Adipose tissue (tissue), 3 donors: ENCODE measurements around the gene GABRR3. TPM values are rescaled to one million over a fixed set of nuclear protein-coding genes. Genes with fewer than 3 reads are reported as not detected.

Source experiments
- H3K27ac ChIP-seq: one replicate; pipeline ENCODE4 v1.5.1; 2013; ENCODE audit warnings: low read depth, low read length
- WGBS, 3 donors: extraction: QIAGEN DNeasy Blood & Tissue Kit; methylation state at CpG; one replicate each; pipeline ENCODE4 v1.1.7; 2013; 5-methylcytosine and 5-hydroxymethylcytosine counted together
- polyA plus RNA-seq, 3 donors: library from polyadenylated mRNA; stranded (reverse); fragments of 200-250 nt; gene quantifications; one replicate each; pipeline ENCODE4 v1.2.3, GENCODE V29; 2013
- donor health status: healthy with polysubstance abuse.
- donor health status: Bipolar disorder and iron deficiency.
- donor health status: healthy.

GABRR3 gene
- polyA plus RNA-seq, 3 donors, result not detected

DNA sequence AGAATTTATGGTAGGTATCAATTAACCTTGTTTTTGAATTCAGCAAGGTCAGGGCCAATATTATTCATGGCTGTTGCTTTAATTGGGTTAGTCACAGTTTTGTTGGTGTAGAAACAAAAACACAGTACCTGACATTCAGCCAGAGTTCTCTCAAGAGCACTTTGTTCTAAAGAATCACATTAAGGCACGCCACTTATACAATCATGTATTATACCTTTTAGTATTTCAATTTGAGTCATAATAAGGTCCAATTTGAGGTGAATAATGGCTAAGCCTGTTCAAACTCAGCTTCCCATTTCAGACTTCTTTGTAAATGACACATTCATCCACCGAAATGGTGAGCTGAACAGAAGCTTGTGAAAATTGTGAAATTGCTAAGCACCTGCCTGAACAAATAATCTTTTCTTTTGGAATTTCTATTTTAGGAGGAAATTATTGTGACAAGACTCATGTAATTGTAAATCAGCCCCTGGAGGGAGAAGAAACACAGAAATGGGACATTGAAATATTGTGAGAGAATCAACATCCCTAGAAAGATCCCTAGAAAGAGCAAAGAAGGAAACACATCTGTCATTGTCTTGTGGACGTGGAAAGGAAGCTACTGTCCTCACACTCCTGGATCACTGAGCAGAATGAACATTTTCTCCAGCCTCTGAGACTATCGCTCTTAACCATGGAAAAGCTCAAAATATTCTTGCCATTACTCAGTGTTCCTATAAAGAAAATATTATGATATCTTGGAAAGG, 92.1 kb downstream of the GABRR3 start:
- no peak overlapping the region for H3K27ac ChIP-seq
- WGBS, 3 donors, result 79 to 84% (median 79%) methylated on average over 4 of the region's 4 CpGs

DNA sequence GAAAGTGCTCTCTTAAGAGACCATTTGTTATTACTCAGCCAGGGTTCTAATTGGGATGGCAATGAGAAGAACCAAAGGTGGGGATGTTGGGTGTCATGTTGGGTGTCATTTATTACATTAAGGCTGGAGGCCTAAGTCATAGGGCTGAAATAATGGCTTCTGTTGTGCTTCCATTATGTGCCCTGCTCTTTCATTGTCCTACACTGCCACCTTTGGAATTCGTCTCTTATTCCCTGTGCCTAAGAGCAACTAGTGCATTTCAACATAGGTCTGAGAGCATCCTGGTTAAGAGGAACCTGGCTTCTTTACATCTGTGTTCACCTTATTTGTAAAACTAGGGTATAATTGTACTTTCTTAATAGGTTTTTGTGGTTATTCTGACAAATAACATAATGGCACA, 95.1 kb downstream of the GABRR3 start:
- no peak overlapping the region for H3K27ac ChIP-seq
- WGBS, 3 donors, result 55 to 92% (median 73%) methylated on average over 1 of the region's 1 CpG

- no peak overlapping the region for H3K27ac ChIP-seq
- 92 to 95% (median 93%) methylated on average over 2 of the region's 2 CpGs for WGBS, 3 donors
These were observed 95.7 kb downstream of the GABRR3 start for GRCh38 chr3:97939401-97939800.

DNA sequence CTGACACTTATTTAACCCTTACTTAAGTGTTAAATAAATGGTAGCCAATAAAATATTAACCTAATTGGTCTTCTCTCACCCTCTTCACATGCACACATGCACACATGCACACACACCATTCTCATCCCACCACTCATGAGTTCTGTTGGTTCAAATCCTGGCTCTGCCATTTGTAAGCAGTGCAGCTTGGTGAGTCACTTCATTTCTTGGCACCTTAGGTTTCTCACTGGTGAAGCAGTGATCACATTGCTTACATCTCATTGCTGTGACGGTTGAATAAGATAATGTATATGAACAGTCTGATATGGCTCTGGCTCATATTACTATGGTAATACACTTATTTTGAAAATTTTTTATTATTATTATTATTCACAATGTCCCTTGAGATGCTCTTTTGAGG, 96.7 kb downstream of the GABRR3 start:
- WGBS, 3 donors, result 67 to 100% (median 87%) methylated on average over 1 of the region's 1 CpG
- no peak overlapping the region for H3K27ac ChIP-seq

GRCh38 chr3:97937205-97937604, 97.9 kb downstream of the GABRR3 start:
- WGBS, 3 donors, result 87 to 93% (median 91%) methylated on average over 2 of the region's 2 CpGs
- no peak overlapping the region for H3K27ac ChIP-seq

- no peak overlapping the region for H3K27ac ChIP-seq
- WGBS, 3 donors, result 78 to 89% (median 81%) methylated on average over 1 of the region's 1 CpG
These were observed 99.3 kb downstream of the GABRR3 start for GRCh38 chr3:97935842-97936241.

Other genes starting within 250 kb of the GABRR3 start
- gene CRYBG3, start 213.3 kb downstream of the GABRR3 start, polyA plus RNA-seq, result 10 to 100 TPM in 2 of 3 donors, 1 to 10 TPM in 1; 6.8 to 20.7 (median 16.2) TPM
- gene RIOX2, start 62.9 kb downstream of the GABRR3 start, polyA plus RNA-seq, result 10 to 100 TPM; 13.1 to 21.5 (median 20.3) TPM
- not detected for gene OR5AC2, start 51.9 kb upstream of the GABRR3 start, polyA plus RNA-seq
- gene OR5H1, start 95.4 kb upstream of the GABRR3 start, polyA plus RNA-seq, result not detected
- not detected for gene OR5H14, start 112.2 kb upstream of the GABRR3 start, polyA plus RNA-seq
- not detected for gene OR5H15, start 131.4 kb upstream of the GABRR3 start, polyA plus RNA-seq
- gene OR5H6, start 228.9 kb upstream of the GABRR3 start, polyA plus RNA-seq, result not detected
- gene OR5H2, start 247.2 kb upstream of the GABRR3 start, polyA plus RNA-seq, result not detected